K562 (cell line): Measurements from ENCODE around the gene CERS5. TPM values are rescaled to one million over a fixed set of nuclear protein-coding genes. Genes with fewer than 3 reads are reported as not detected.

Source experiments
- ATAC-seq: fragments of 200-7000 bp; cut with Tn5 transposase; 3 replicates; pipeline ENCODE4 v1.9.1; 2020; ENCODE audit warnings: moderate library complexity
- BruUV-seq: library from RNA; stranded (reverse); fragments of 400-500 nt; replicated peaks from 2 replicates; lab custom pipeline; 2021; lab: Mats Ljungman, UMichigan
- CTCF ChIA-PET: fragments of 300-600 bp; formaldehyde crosslinking; extraction: SDS; loops from one replicate; lab custom pipeline; 2021; ENCODE audit warnings: low intra/inter-chr PET ratio; lab: Yijun Ruan, JAX
- POLR2A ChIA-PET: fragments of 300-600, 350-650 bp; sonication (Branson Sonifier 250); formaldehyde crosslinking; extraction: SDS; loops from one replicate; lab custom pipeline; 2021; ENCODE audit warnings: antibody characterized with exemption, inconsistent platforms; lab: Yijun Ruan, JAX
- DNase-seq, 4 experiments: peaks; one replicate each; pipeline versions ENCODE4 v3.0.0 to v3.0.0-alpha.2; 2011 to 2018; ENCODE audit warnings: low spot score in 3 of 4, mixed read lengths in 3 of 4; ENCODE audit errors: extremely low read depth in 1 of 4
- FAIRE-seq: peaks from 2 replicates; lab custom pipeline; 2011; peaks lifted over from hg19 to GRCh38; lab: Jason Lieb, UNC
- H2AFZ ChIP-seq: 2 replicates; pipeline ENCODE4 v1.6.0; 2011; ENCODE audit warnings: low read depth, low read length, control low read depth, inconsistent platforms
- H3K27ac ChIP-seq: fragments of 200-600 bp; 3 replicates; pipeline ENCODE4 v1.8.0; 2011; ENCODE audit warnings: low read depth, mild to moderate bottlenecking, control low read depth, inconsistent platforms, low read length, moderate library complexity, mixed read lengths; ENCODE audit errors: extremely low read depth
- H3K27me3 ChIP-seq, 2 experiments: fragments of 300-600 bp in 1 of 2; 2 replicates in 1 of 2; 3 replicates in 1 of 2; pipeline versions ENCODE4 v1.6.0 to v1.8.0; 2011; ENCODE audit warnings: inconsistent platforms in 2 of 2, low read length in 2 of 2, mild to moderate bottlenecking in 1 of 2, mixed read lengths in 1 of 2, moderate library complexity in 1 of 2; ENCODE audit not compliant: control insufficient read depth in 2 of 2, insufficient read depth in 2 of 2
- H3K36me3 ChIP-seq: fragments of 300-600 bp; 3 replicates; pipeline ENCODE4 v1.8.0; 2011; ENCODE audit warnings: mild to moderate bottlenecking, low read length, inconsistent platforms; ENCODE audit not compliant: control insufficient read depth, insufficient read depth
- H3K4me1 ChIP-seq, 2 experiments: fragments of 200-600 bp in 1 of 2; replicated peaks in 1 of 2; 2 replicates in 1 of 2; 3 replicates in 1 of 2; pipeline versions ENCODE4 v1.5.1 to v1.8.0; 2011; ENCODE audit warnings: inconsistent platforms in 2 of 2, low read length in 2 of 2, mild to moderate bottlenecking in 1 of 2, mixed read lengths in 1 of 2, moderate library complexity in 1 of 2; ENCODE audit not compliant: control insufficient read depth in 2 of 2, insufficient read depth in 2 of 2
- H3K4me2 ChIP-seq: 2 replicates; pipeline ENCODE4 v1.6.1; 2011; ENCODE audit warnings: low read length, control low read depth, inconsistent platforms, mixed read lengths; ENCODE audit not compliant: insufficient read depth
- H3K4me3 ChIP-seq: fragments of 200-600 bp; sonication (generic), shearing (Covaris generic); 2 replicates; pipeline ENCODE4 v1.5.1; 2016; ENCODE audit warnings: control low read depth, inconsistent platforms
- H3K79me2 ChIP-seq: fragments of 200-600 bp; 3 replicates; pipeline ENCODE4 v1.8.0; 2011; ENCODE audit warnings: low read length, inconsistent platforms; ENCODE audit not compliant: control insufficient read depth, insufficient read depth
- H3K9ac ChIP-seq, 2 experiments: 2 replicates each; pipeline versions ENCODE4 v1.6.0 to v1.6.1; 2011; ENCODE audit warnings: low read depth in 2 of 2, low read length in 2 of 2, control low read depth in 1 of 2, inconsistent platforms in 1 of 2, mild to moderate bottlenecking in 1 of 2, mixed read lengths in 1 of 2; ENCODE audit not compliant: insufficient read depth in 1 of 2
- H3K9me1 ChIP-seq: one replicate; pipeline ENCODE4 v1.6.0; 2011; ENCODE audit warnings: inconsistent platforms, mild to moderate bottlenecking, low read length, moderate library complexity; ENCODE audit not compliant: control insufficient read depth, insufficient read depth
- H3K9me3 ChIP-seq: replicated peaks from 2 replicates; pipeline ENCODE4 v1.5.1; 2011; ENCODE audit warnings: low read depth, low read length, inconsistent platforms; ENCODE audit not compliant: control insufficient read depth, insufficient read depth
- H4K20me1 ChIP-seq: replicated peaks from 2 replicates; pipeline ENCODE4 v1.6.1; 2011; ENCODE audit warnings: low read length, inconsistent platforms, mixed read lengths; ENCODE audit not compliant: control insufficient read depth, insufficient read depth
- ATF1 ChIP-seq, 2 experiments: fragments of 450-650 bp in 1 of 2; IDR thresholded peaks; 2 replicates each; pipeline ENCODE4 v1.6.1; 2016; ENCODE audit warnings: missing compliant biosample characterization in 1 of 2, missing genetic modification characterization in 1 of 2
- BDP1 ChIP-seq: IDR thresholded peaks from 3 replicates; pipeline ENCODE4 v1.6.1; 2011; ENCODE audit not compliant: insufficient read length, insufficient read depth
- CCNT2 ChIP-seq: IDR thresholded peaks from 2 replicates; pipeline ENCODE4 v1.6.1; 2011; ENCODE audit warnings: borderline replicate concordance, low read depth, mild to moderate bottlenecking, moderate library complexity, mixed read lengths, low read length; ENCODE audit not compliant: insufficient read length; ENCODE audit errors: extremely low read depth
- GABPA ChIP-seq: fragments of 200-800 bp; sonication (Bioruptor generic); conservative IDR thresholded peaks from 2 replicates; pipeline ENCODE4 v1.6.1; 2016; ENCODE audit warnings: low read depth, missing genetic modification characterization, missing compliant biosample characterization
- HMG20B ChIP-seq: fragments of 250-450 bp; sonication (Bioruptor Pico); IDR thresholded peaks from 2 replicates; pipeline ENCODE4 v1.5.0; 2021; ENCODE audit warnings: mild to moderate bottlenecking
- ILK ChIP-seq: fragments of 450-650 bp; IDR thresholded peaks from 2 replicates; pipeline ENCODE4 v1.6.1; 2016; ENCODE audit warnings: missing genetic modification characterization, low read depth, mild to moderate bottlenecking, missing compliant biosample characterization, moderate library complexity, borderline replicate concordance
- PHF20 ChIP-seq: fragments of 450-650 bp; IDR thresholded peaks from 2 replicates; pipeline ENCODE4 v1.6.1; 2018; ENCODE audit not compliant: partially characterized antibody
- SIRT6 ChIP-seq: IDR thresholded peaks from one replicate; pipeline ENCODE4 v1.6.1; 2012; ENCODE audit warnings: low read depth, mild to moderate bottlenecking, control low read depth, inconsistent platforms, low read length, moderate library complexity
- SRSF7 ChIP-seq: fragments of 200-400 bp; formaldehyde crosslinking; optimal IDR thresholded peaks from 2 replicates; pipeline ENCODE3; 2017; ENCODE audit warnings: mild to moderate bottlenecking, low read depth, low read length
- STAT5B ChIP-seq: fragments of 250-450 bp; sonication (Bioruptor Pico); IDR thresholded peaks from 2 replicates; pipeline ENCODE4 v1.8.0; 2021; ENCODE audit warnings: mild to moderate bottlenecking, inconsistent platforms
- TAF7 ChIP-seq: fragments of 450-650 bp; IDR thresholded peaks from 2 replicates; pipeline ENCODE4 v1.6.1; 2016; ENCODE audit warnings: missing genetic modification characterization, missing compliant biosample characterization
- WGBS: fragments of 100-300 bp; shearing (Covaris generic); methylation state at CpG from one replicate; pipeline ENCODE4 v1.1.6; 2016; ENCODE audit warnings: low coverage, mixed read lengths; ENCODE audit not compliant: insufficient coverage; ENCODE audit errors: missing lambda C conversion rate; 5-methylcytosine and 5-hydroxymethylcytosine counted together
- in situ Hi-C: fragments of 300-500 bp; cut with MboI; formaldehyde crosslinking; loops from 4 replicates; pipeline ENCODE4 v1.15.0; 2018; ENCODE audit warnings: inconsistent platforms, mixed read lengths
- intact Hi-C: fragments of 100-400 bp; cut with micrococcal nuclease; formaldehyde crosslinking; loops from 2 replicates; pipeline ENCODE4 v1.14.2; 2022
- polyA plus RNA-seq, 8 experiments: library from polyadenylated mRNA; depleted of rRNA in 4 of 8; stranded (reverse) in 5 of 8; unstranded in 3 of 8; fragments of >200 nt; fragmentation: Nextera tagmentation in 2 of 8; fragmentation: Illumina TruSeq in 1 of 8; extraction: Ambion mirVana in 2 of 8; extraction: Trizol in 1 of 8; gene quantifications; 2 replicates each; pipeline versions ENCODE4 v1.2.1 to v1.2.3, GENCODE V29; 2011 to 2014; ENCODE audit warnings: inconsistent platforms in 1 of 8, missing spikeins in 1 of 8
- total RNA-seq, 7 experiments: library from RNA; depleted of rRNA in 6 of 7; stranded (reverse); fragments of >200 nt in 6 of 7; fragmentation: Illumina TruSeq in 2 of 7; extraction: Trizol in 2 of 7; gene quantifications; 2 replicates each; pipeline versions ENCODE4 v1.2.1 to v1.2.3, GENCODE V29; 2011 to 2021; ENCODE audit warnings: low replicate concordance in 1 of 7
- TF ChIP-seq, protein P1 (sequence below): fragments of 450-650 bp; conservative IDR thresholded peaks from 2 replicates; pipeline ENCODE4 v1.6.1; 2016; ENCODE audit warnings: missing genetic modification characterization, low read depth, mild to moderate bottlenecking, control low read depth, missing compliant biosample characterization

Gene CERS5
- total and polyA plus RNA-seq, 9 of the 15 experiments (the other 6 are each of a cell fraction or from before 2014, with no cell fraction given), result 6.1 to 47.5 (median 17.8) TPM

DNA sequence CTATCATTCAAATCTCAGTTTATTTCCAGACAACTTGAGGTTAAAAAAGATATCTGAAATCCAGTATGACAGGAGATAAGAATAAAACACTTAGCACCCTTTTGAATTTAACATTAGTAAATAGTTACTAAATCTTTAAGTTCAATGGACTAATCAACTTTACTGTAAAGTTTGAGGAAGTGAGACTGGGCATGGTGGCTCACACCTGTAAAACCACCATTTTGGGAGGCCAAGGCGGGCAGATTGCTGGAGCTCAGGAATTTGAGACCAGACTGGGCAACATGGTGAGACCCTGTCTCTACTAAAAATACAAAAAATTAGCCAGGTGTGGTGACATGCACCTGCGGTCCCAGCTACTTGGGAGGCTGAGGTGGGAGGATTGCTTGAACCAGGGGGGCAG lies 40.3 kb upstream of the CERS5 start:
- intact Hi-C loops, result no loop called here
- Histone ChIP-seq H2AFZ (no peak overlapping the region), H3K4me2 (no peak overlapping the region), H3K27me3 (no peaks in the 10 kb centered on the region), H3K9me1 (no peaks in the 10 kb centered on the region), H3K79me2 (no peaks in the 10 kb centered on the region; the same call in 2 of the 3 replicates), H3K9me3 (no peaks in the 10 kb centered on the region), H3K27ac (no peak overlapping the region), H4K20me1 (no peaks in the 10 kb centered on the region), H3K9ac (no peak overlapping the region), H3K4me3 (no peak overlapping the region), H3K4me1 (no peaks in the 10 kb centered on the region), H3K36me3 (peaks cover 28% of the 10 kb centered on the region)
- POLR2A ChIA-PET, result interaction anchor here (0.7 to 1.0 kb wide), 3 partner anchors 10 to 82 kb away, joined by 3 to 8 read pairs (median 3); no protein-coding TSS in a partner anchor
- BruUV-seq, result no TSS peak
- CTCF ChIA-PET, result no interaction called here
- in situ Hi-C loops, result no loop called here
- TF ChIP-seq STAT5B (no peak), GABPA (tag) (no peak), PHF20 (no peak), HMG20B (CRISPR knock-in tag) (no peak), CCNT2 (no peak), SRSF7 (no peak), ILK (tag) (no peak), TAF7 (tag) (no peak), ATF1 (CRISPR knock-in tag; IDR thresholded peaks at IDR 0.05) (no peak), ATF1 (tag; IDR thresholded peaks at IDR 0.05) (no peak), SIRT6 (no peak), BDP1 (no peak)
- TF ChIP-seq, protein P1, sequence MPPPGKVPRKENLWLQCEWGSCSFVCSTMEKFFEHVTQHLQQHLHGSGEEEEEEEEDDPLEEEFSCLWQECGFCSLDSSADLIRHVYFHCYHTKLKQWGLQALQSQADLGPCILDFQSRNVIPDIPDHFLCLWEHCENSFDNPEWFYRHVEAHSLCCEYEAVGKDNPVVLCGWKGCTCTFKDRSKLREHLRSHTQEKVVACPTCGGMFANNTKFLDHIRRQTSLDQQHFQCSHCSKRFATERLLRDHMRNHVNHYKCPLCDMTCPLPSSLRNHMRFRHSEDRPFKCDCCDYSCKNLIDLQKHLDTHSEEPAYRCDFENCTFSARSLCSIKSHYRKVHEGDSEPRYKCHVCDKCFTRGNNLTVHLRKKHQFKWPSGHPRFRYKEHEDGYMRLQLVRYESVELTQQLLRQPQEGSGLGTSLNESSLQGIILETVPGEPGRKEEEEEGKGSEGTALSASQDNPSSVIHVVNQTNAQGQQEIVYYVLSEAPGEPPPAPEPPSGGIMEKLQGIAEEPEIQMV, result no peak
- FAIRE-seq, result no peak
- WGBS, result 97% methylated on average over 2 of the region's 2 CpGs
- ATAC-seq, result no peak
- no peak for DNase-seq
